Cardiac fibroblast (primary cell): ENCODE results near the gene RTL9.
A peak's percentile ranks its signal among the peaks of the same experiment; 100 is the strongest.

Experiments
- DNase-seq, 2 donors: peaks; one replicate each; pipeline versions ENCODE4 v3.0.0 to v3.0.0-alpha.2; 2010; ENCODE audit warnings: low read depth in 2 of 2
- H3K4me3 ChIP-seq, 2 donors: replicated peaks in 1 of 2; 1 replicate in 1 of 2; 2 replicates in 1 of 2; pipeline ENCODE4 v1.5.1; 2011; ENCODE audit warnings: low read depth in 2 of 2, low read length in 2 of 2, mild to moderate bottlenecking in 2 of 2, moderate library complexity in 1 of 2
- TF ChIP-seq, protein P1 (sequence below): IDR thresholded peaks from one replicate; pipeline ENCODE4 v1.5.1; 2011; ENCODE audit warnings: low read depth, mild to moderate bottlenecking, low read length, inconsistent platforms

Gene RTL9

DNA sequence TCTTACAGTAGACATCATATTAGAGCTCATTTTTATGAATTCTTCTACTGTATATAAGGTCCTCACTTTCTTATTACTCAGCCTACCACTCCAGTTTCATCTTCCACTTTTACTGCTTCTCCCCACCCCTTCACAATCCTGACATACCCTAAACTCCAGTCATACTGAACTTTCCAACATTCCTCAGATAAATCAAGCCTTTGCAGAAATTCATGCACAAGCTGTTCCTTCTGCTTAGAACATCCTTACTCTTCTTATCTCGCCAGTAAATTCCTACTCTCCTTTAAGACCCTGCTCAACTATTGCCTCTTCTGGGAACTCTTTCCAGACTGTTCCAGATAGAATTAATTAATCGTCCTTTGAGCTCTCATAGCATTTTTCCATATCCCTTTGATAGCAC, 24.8 kb downstream of the RTL9 start:
- peak; percentile 78 to 87 for DNase-seq
- TF ChIP-seq, protein P1, sequence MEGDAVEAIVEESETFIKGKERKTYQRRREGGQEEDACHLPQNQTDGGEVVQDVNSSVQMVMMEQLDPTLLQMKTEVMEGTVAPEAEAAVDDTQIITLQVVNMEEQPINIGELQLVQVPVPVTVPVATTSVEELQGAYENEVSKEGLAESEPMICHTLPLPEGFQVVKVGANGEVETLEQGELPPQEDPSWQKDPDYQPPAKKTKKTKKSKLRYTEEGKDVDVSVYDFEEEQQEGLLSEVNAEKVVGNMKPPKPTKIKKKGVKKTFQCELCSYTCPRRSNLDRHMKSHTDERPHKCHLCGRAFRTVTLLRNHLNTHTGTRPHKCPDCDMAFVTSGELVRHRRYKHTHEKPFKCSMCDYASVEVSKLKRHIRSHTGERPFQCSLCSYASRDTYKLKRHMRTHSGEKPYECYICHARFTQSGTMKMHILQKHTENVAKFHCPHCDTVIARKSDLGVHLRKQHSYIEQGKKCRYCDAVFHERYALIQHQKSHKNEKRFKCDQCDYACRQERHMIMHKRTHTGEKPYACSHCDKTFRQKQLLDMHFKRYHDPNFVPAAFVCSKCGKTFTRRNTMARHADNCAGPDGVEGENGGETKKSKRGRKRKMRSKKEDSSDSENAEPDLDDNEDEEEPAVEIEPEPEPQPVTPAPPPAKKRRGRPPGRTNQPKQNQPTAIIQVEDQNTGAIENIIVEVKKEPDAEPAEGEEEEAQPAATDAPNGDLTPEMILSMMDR = no peak
- no peak overlapping the region for H3K4me3 ChIP-seq

- H3K4me3 ChIP-seq = no peak overlapping the region
- TF ChIP-seq, protein P1 = no peak
- DNase-seq = peak; percentile 19 to 69
These were observed 25.8 kb downstream of the RTL9 start for GRCh38 chrX:110384490-110384889.

- TF ChIP-seq, protein P1 = no peak
- no peak overlapping the region for H3K4me3 ChIP-seq
- DNase-seq = no peak
These were observed 30.9 kb downstream of the RTL9 start for GRCh38 chrX:110389570-110389969.

GRCh38 chrX:110391086-110391485, 32.4 kb downstream of the RTL9 start:
- no peak overlapping the region for H3K4me3 ChIP-seq
- TF ChIP-seq, protein P1 = no peak
- no peak for DNase-seq

DNA sequence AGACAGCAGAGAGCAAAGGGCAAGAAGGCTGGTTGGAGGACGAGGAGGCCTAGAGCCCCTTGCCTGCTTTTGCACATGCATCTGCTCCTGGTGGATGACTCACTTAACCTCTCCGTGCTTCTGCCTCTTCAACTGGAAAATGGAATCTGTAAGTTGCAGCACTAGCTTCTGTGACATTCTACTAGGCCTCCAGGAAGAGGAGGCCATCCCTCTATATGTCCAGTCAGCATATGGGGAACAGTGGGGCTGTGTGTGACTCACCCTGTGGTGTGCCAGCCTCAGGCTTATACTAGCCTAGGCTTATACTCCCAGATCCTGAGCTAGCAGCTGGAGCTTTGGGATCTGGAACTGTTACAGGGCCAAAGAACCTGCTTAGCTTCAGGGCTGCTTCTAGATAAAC, 36.0 kb downstream of the RTL9 start:
- peak in 1 of 2 donors; percentile 37 for DNase-seq
- no peak overlapping the region for H3K4me3 ChIP-seq
- TF ChIP-seq, protein P1 = no peak

GRCh38 chrX:110395877-110396276, 37.2 kb downstream of the RTL9 start:
- no peak for DNase-seq
- no peak overlapping the region for H3K4me3 ChIP-seq
- TF ChIP-seq, protein P1 = no peak

GRCh38 chrX:110396735-110397134, 38.1 kb downstream of the RTL9 start:
- TF ChIP-seq, protein P1 = no peak
- DNase-seq = no peak
- no peak overlapping the region for H3K4me3 ChIP-seq
